GM21390 (cell line): ENCODE results near the gene PCCA.
"Not testable (repeated sequence)": the region's sequence is repeated elsewhere in the genome, so short reads cannot be mapped to it uniquely, and the experiment has no call there.

Experiments used
- ATAC-seq: cut with Tn5 transposase; IDR thresholded peaks from one replicate; pipeline ENCODE4 v1.9.1; 2021; ENCODE audit not compliant: unreplicated experiment

The PCCA gene

GRCh38 chr13:100301418-100301817 is 212.5 kb downstream of the PCCA start:
- ATAC-seq = no peak

GRCh38 chr13:100302391-100302790 is 213.5 kb downstream of the PCCA start:
- no peak for ATAC-seq

- ATAC-seq = no peak
Observed at GRCh38 chr13:100304229-100304628, 215.3 kb downstream of the PCCA start.

- ATAC-seq = no peak
Observed at GRCh38 chr13:100305398-100305797, 216.5 kb downstream of the PCCA start.

GRCh38 chr13:100306030-100306429 is 217.1 kb downstream of the PCCA start:
- ATAC-seq = no peak

GRCh38 chr13:100306434-100306999 is 217.6 kb downstream of the PCCA start:
- no peak for ATAC-seq

GRCh38 chr13:100314132-100314910 is 225.4 kb downstream of the PCCA start:
- ATAC-seq = no peak

GRCh38 chr13:100315522-100315921 is 226.6 kb downstream of the PCCA start:
- ATAC-seq = no peak

- ATAC-seq = not testable (repeated sequence)
Observed at GRCh38 chr13:100318473-100318872, 229.6 kb downstream of the PCCA start.

GRCh38 chr13:100323937-100324336 is 235.0 kb downstream of the PCCA start:
- ATAC-seq = no peak

- no peak for ATAC-seq
Observed at GRCh38 chr13:100330662-100331061, 241.8 kb downstream of the PCCA start.

GRCh38 chr13:100333141-100333540 is 244.2 kb downstream of the PCCA start:
- no peak for ATAC-seq

- no peak for ATAC-seq
Observed at GRCh38 chr13:100334214-100334613, 245.3 kb downstream of the PCCA start.

GRCh38 chr13:100336795-100337516 is 248.1 kb downstream of the PCCA start:
- ATAC-seq = no peak

GRCh38 chr13:100338275-100338674 is 249.4 kb downstream of the PCCA start:
- no peak for ATAC-seq

- no peak for ATAC-seq
Observed at GRCh38 chr13:100339411-100339940, 250.6 kb downstream of the PCCA start.

GRCh38 chr13:100340865-100341264 is 252.0 kb downstream of the PCCA start:
- no peak for ATAC-seq

- ATAC-seq = no peak
Observed at GRCh38 chr13:100341327-100341726, 252.4 kb downstream of the PCCA start.

GRCh38 chr13:100344544-100344943 is 255.7 kb downstream of the PCCA start:
- no peak for ATAC-seq

- no peak for ATAC-seq
Observed at GRCh38 chr13:100347968-100348367, 259.1 kb downstream of the PCCA start.

- no peak for ATAC-seq
Observed at GRCh38 chr13:100349594-100349993, 260.7 kb downstream of the PCCA start.

- ATAC-seq = no peak
Observed at GRCh38 chr13:100350601-100351000, 261.7 kb downstream of the PCCA start.
